Dendritic cell treated with granulocyte-macrophage colony-stimulating factor and Interleukin-4, amounts not matched to agents 40 ng/mL and 50 ng/mL, for 4 days (primary cell): ENCODE results near the gene ARFGEF3.

Experiments used
- H3K27ac Mint-ChIP-seq: one replicate; pipeline ENCODE4 v1.8.0; 2022; ENCODE audit warnings: mild to moderate bottlenecking, mixed read lengths
- H3K27me3 Mint-ChIP-seq: one replicate; pipeline ENCODE4 v1.8.0; 2022; ENCODE audit warnings: mild to moderate bottlenecking, mixed read lengths
- H3K36me3 Mint-ChIP-seq: one replicate; pipeline ENCODE4 v1.8.0; 2022; ENCODE audit warnings: low read depth, mixed read lengths
- H3K4me1 Mint-ChIP-seq: one replicate; pipeline ENCODE4 v1.8.0; 2022; ENCODE audit warnings: low read depth, mixed read lengths
- H3K4me3 Mint-ChIP-seq: one replicate; pipeline ENCODE4 v1.8.0; 2022; ENCODE audit warnings: mild to moderate bottlenecking, moderate library complexity, mixed read lengths
- H3K9me3 Mint-ChIP-seq: one replicate; pipeline ENCODE4 v1.8.0; 2022; ENCODE audit warnings: mixed read lengths
- intact Hi-C: fragments of 100-400 bp; cut with micrococcal nuclease; formaldehyde crosslinking; loops from one replicate; pipeline ENCODE4 v1.15.0; 2022

The ARFGEF3 gene

DNA sequence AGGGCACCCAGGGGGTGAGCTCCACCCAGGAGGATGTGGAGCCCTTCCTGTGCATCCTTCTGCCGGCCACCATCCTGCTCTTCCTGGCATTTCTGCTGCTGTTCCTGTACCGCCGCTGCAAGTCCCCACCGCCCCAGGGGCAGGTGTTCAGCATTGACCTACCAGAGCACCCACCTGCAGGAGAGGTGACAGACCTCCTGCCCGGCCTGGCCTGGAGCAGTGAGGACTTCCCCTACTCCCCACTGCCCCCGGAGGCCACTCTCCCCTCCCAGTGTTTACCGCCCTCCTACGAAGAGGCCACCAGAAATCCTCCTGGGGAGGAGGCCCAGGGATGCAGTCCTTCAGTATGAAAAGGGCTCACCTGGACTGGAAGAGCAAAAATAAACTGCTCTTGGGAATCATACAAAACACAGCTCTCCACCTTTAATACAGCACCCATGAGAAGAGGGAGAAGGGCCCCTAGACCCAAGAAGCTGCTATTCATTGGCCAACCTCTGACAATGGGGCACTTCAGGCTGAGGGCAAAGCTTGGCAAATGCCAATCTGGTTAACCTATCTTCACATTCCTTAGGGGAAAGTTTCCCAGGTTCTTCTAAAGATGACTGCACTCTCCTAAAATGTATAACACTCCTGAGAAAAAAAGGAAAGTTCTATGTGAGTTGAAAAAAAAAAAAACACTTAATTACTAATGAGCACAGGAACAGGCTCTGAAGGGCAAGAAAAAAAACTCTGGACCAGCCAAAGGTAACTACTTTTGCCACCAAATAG, 220.9 kb downstream of the ARFGEF3 start:
- no peaks in the 10 kb centered on the region for H3K36me3 Mint-ChIP-seq
- intact Hi-C loops, result no loop called here
- H3K27ac Mint-ChIP-seq, result no peak overlapping the region
- no peaks in the 10 kb centered on the region for H3K9me3 Mint-ChIP-seq
- no peaks in the 10 kb centered on the region for H3K27me3 Mint-ChIP-seq
- no peak overlapping the region for H3K4me3 Mint-ChIP-seq
- peaks cover 11% of the 10 kb centered on the region for H3K4me1 Mint-ChIP-seq

DNA sequence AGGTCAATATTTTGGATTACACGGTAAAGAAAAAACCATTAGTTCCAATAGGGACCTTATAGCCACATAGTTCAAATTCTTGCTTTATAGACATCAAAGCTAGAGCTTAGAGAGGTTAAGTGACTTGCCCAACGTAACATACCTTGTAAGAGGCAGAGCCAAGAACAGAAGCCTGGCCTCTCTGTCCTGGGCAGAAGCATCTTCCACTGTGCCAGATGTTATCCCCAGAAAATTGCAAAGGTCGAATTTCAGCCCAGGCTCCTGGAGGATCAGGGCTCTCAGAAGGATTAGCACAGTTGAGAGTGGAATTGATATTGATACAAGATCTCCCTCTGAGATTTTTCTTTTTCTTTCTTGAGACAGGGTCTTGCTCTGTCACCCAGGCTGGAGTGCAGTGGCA, 222.0 kb downstream of the ARFGEF3 start:
- intact Hi-C loops, result no loop called here

DNA sequence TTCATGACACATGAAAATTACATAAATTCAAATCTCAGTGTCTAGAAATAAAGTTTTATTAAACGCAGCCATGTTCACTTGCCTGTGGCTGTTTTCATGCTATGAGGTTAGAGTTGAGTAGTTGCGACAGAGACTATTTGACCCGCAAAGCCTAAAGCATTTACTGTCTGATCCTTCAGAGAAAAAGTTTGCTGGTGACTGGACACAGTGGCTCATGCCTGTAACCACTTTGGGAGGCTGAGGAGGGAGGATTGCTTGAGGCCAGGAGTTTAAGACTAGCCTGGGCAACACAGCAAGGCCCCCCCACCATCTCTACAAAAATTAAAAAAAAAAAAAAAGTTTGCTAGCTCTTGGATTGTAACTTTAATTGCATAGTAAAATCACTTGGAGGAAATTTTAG, 225.2 kb downstream of the ARFGEF3 start:
- H3K27me3 Mint-ChIP-seq, result no peaks in the 10 kb centered on the region
- no peaks in the 10 kb centered on the region for H3K36me3 Mint-ChIP-seq
- intact Hi-C loops, result no loop called here
- peaks cover 11% of the 10 kb centered on the region for H3K4me1 Mint-ChIP-seq
- no peaks in the 10 kb centered on the region for H3K9me3 Mint-ChIP-seq
- H3K4me3 Mint-ChIP-seq, result no peak overlapping the region
- H3K27ac Mint-ChIP-seq, result no peak overlapping the region

More for the DNA sequence above, 222.0 kb downstream of the ARFGEF3 start:
- H3K4me1 Mint-ChIP-seq, result peaks cover 11% of the 10 kb centered on the region
- no peak overlapping the region for H3K4me3 Mint-ChIP-seq
- H3K9me3 Mint-ChIP-seq, result no peaks in the 10 kb centered on the region
- no peaks in the 10 kb centered on the region for H3K36me3 Mint-ChIP-seq
- no peaks in the 10 kb centered on the region for H3K27me3 Mint-ChIP-seq
- H3K27ac Mint-ChIP-seq, result no peak overlapping the region

DNA sequence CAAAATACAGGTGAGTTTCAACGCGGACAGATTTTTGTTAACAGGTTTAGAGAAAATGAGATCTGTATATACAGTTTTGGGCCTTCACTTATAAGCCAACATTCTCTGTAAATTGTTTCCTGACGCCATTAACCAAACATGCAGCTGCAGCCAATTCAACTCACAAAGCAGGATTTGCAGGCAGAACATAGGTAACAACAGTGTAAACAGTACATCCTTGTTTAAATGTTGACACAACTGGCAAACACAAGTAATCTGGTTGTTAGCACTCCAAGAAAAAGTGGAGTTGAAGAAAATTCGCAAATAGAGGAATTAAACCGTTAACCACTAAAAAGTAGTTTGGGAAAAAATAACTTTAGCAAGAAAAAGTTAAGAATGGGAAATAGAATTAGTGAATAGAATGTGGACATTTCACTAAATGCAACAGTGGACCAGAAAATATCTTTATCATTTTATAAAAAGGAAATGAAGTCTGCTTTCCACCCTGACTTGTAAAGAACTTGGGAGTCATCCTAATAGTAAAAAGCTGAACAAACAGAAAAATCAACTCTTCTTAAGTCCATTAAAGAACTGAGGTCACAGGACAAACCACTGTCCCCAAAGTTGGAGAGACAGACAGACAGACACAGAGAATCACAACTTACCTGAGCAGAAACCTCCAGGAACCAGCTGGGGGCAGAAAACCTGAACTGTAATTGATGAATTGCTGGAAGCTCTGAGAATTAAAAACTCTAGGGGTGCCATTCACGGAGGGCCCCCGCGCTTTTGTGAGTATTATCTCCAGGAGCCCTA, 226.0 kb downstream of the ARFGEF3 start:
- H3K4me1 Mint-ChIP-seq, result peaks cover 2% of the 10 kb centered on the region
- no peak overlapping the region for H3K4me3 Mint-ChIP-seq
- intact Hi-C loops, result no loop called here
- no peaks in the 10 kb centered on the region for H3K36me3 Mint-ChIP-seq
- no peaks in the 10 kb centered on the region for H3K27me3 Mint-ChIP-seq
- no peak overlapping the region for H3K27ac Mint-ChIP-seq
- no peaks in the 10 kb centered on the region for H3K9me3 Mint-ChIP-seq

DNA sequence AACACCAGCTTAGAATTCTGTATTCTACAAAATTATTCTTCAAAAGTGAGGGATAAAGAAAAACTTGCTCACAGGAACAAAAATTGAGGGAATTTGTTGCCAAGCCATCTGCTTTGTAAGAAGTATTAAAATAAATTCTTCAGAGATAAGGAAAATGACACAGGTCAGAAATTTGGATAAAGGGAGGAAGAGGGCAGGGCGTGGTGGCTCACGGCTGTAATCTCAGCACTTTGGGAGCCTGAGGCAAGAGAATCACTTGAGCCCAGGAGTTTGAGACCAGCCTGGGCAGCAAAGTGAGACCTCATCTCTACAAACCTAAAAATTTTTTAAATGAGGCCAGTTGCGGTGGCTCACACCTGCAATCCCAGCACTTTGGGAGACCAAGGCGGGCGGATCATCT, 227.8 kb downstream of the ARFGEF3 start:
- Mint-ChIP-seq H3K4me3 (no peak overlapping the region), H3K36me3 (no peaks in the 10 kb centered on the region), H3K9me3 (no peaks in the 10 kb centered on the region), H3K27me3 (no peaks in the 10 kb centered on the region), H3K4me1 (peaks cover 7% of the 10 kb centered on the region), H3K27ac (no peak overlapping the region)
- intact Hi-C loops, result no loop called here
